Ovary (tissue), 9 donors: ENCODE data around the gene SOX30. TPM values are rescaled to one million over a fixed set of nuclear protein-coding genes. Genes with fewer than 3 reads are reported as not detected.

Experiments used
- DNase-seq, 5 donors: peaks; one replicate each; pipeline ENCODE4 v3.0.0-alpha.2; 2019 to 2020
- H3K27ac ChIP-seq, 2 donors: fragments of 200-600 bp; one replicate each; pipeline versions ENCODE4 v1.5.1 to v1.8.0; 2019 to 2022
- H3K27me3 ChIP-seq: fragments of 200-600 bp; one replicate; pipeline ENCODE4 v1.8.0; 2022
- H3K36me3 ChIP-seq: fragments of 200-600 bp; sonication (generic); one replicate; pipeline ENCODE4 v1.5.1; 2019
- H3K4me1 ChIP-seq: one replicate; pipeline ENCODE4 v1.8.1; 2013; ENCODE audit warnings: mild to moderate bottlenecking, moderate library complexity; ENCODE audit not compliant: insufficient read depth
- H3K4me3 ChIP-seq: fragments of 200-600 bp; sonication (generic); one replicate; pipeline ENCODE4 v1.5.1; 2017
- H3K9me3 ChIP-seq, 2 donors: fragments of 200-600 bp in 1 of 2; sonication (generic) in 1 of 2; one replicate each; pipeline versions ENCODE4 v1.5.1 to v1.8.1; 2013 to 2019; ENCODE audit warnings: mild to moderate bottlenecking in 1 of 2, moderate library complexity in 1 of 2
- CTCF ChIP-seq, 3 donors: fragments of 450-650 bp in 2 of 3; fragments of 200-600 bp in 1 of 3; IDR thresholded peaks; one replicate each; pipeline versions ENCODE4 v1.5.1 to v1.8.0; 2016 to 2022; ENCODE audit warnings: antibody characterized with exemption in 3 of 3, mild to moderate bottlenecking in 1 of 3
- EP300 ChIP-seq: sonication (generic); formaldehyde crosslinking; IDR thresholded peaks from one replicate; pipeline ENCODE4 v1.6.1; 2017; ENCODE audit warnings: antibody characterized with exemption
- POLR2A ChIP-seq: fragments of 450-650 bp; IDR thresholded peaks from one replicate; pipeline ENCODE4 v1.6.1; 2017; ENCODE audit warnings: antibody characterized with exemption, mild to moderate bottlenecking, moderate library complexity
- WGBS, 3 donors: extraction: QIAGEN DNeasy Blood & Tissue Kit in 1 of 3; methylation state at CpG; one replicate each; pipeline versions ENCODE4 v1.1.5 to v1.1.7; 2013 to 2017; 5-methylcytosine and 5-hydroxymethylcytosine counted together
- intact Hi-C, 4 donors: fragments of 100-400 bp; cut with DNase I; formaldehyde crosslinking; loops; one replicate each; pipeline versions ENCODE4 v1.11.0 to v1.15.1; 2022 to 2023
- polyA plus RNA-seq, 2 donors: library from polyadenylated mRNA; stranded (reverse); fragments of 200-250 nt in 1 of 2; fragments of 350-450 nt in 1 of 2; fragmentation: Illumina TruSeq in 1 of 2; extraction: RNeasy Lipid Tissue Mini Kit (QIAGEN cat#74804) in 1 of 2; gene quantifications; one replicate each; pipeline ENCODE4 v1.2.3, GENCODE V29; 2013 to 2014
- total RNA-seq, 7 donors: library from RNA; depleted of rRNA in 2 of 7; stranded (reverse); fragments of >200 nt in 2 of 7; fragmentation: NEBNext Ultra II Directional in 3 of 7; extraction: Animal tissue kit (Norgen Biotek cat#: 25700) in 3 of 7; gene quantifications; one replicate each; pipeline versions ENCODE4 v1.1.0 to v1.2.4, GENCODE V29; 2016 to 2023
- donor health status: DM: no; HTN: no; CAD: no; lungs with moderate emphysema.
- donor health status: DM: no; HTN: no; CAD: no.
- donor health status: Bipolar disorder and iron deficiency.
- donor health status: DM: yes; HTN: yes; CAD: no.
- donor health status: DM: no; HTN: no; CAD: no.
- donor health status: DM: yes; HTN: yes; CAD: no.

Gene SOX30
- total and polyA plus RNA-seq, 9 donors = 0.11 to 0.15 (median 0.12) TPM; not detected in 4

GRCh38 chr5:157594675-157595459 is 57.4 kb downstream of the SOX30 start:
- Histone ChIP-seq H3K27me3 (no peaks in the 10 kb centered on the region), H3K9me3 (no peaks in the 10 kb centered on the region)

GRCh38 chr5:157594257-157594656 is 58.0 kb downstream of the SOX30 start:
- TF ChIP-seq CTCF (IDR thresholded peaks at IDR 0.05) = no peak
- TF ChIP-seq POLR2A = no peak
- TF ChIP-seq EP300 = no peak
- no peaks in the 10 kb centered on the region for H3K9me3 ChIP-seq
- H3K36me3 ChIP-seq = no peaks in the 10 kb centered on the region
- no peak for DNase-seq
- intact Hi-C loops = no loop called here
- no peak overlapping the region for H3K4me3 ChIP-seq
- no peak overlapping the region for H3K27ac ChIP-seq
- no peaks in the 10 kb centered on the region for H3K27me3 ChIP-seq
- H3K4me1 ChIP-seq = no peaks in the 10 kb centered on the region

More at GRCh38 chr5:157594675-157595459, 57.4 kb downstream of the SOX30 start:
- TF ChIP-seq EP300 (no peak), POLR2A (no peak), CTCF (IDR thresholded peaks at IDR 0.05) (no peak)
- no peak overlapping the region for H3K4me3 ChIP-seq
- WGBS, 3 donors = 64 to 70% (median 67%) methylated on average over 2 of the region's 2 CpGs
- H3K4me1 ChIP-seq = no peaks in the 10 kb centered on the region
- H3K27ac ChIP-seq = no peak overlapping the region
- no peaks in the 10 kb centered on the region for H3K36me3 ChIP-seq
- intact Hi-C loops = no loop called here
- DNase-seq = no peak

- no peaks in the 10 kb centered on the region for H3K36me3 ChIP-seq
- intact Hi-C loops = no loop called here
- H3K9me3 ChIP-seq = no peaks in the 10 kb centered on the region
- H3K27ac ChIP-seq = no peak overlapping the region
- 31 to 56% (median 46%) methylated on average over 6 of the region's 6 CpGs for WGBS, 3 donors
- H3K27me3 ChIP-seq = no peaks in the 10 kb centered on the region
- TF ChIP-seq POLR2A (no peak), CTCF (IDR thresholded peaks at IDR 0.05) (no peak), EP300 (no peak)
- DNase-seq = no peak
- H3K4me3 ChIP-seq = no peak overlapping the region
- H3K4me1 ChIP-seq = no peaks in the 10 kb centered on the region
Observed at GRCh38 chr5:157593052-157593757, 59.0 kb downstream of the SOX30 start.

- no peak overlapping the region for H3K27ac ChIP-seq
- DNase-seq = no peak
- no peaks in the 10 kb centered on the region for H3K36me3 ChIP-seq
- no peaks in the 10 kb centered on the region for H3K9me3 ChIP-seq
- no peak overlapping the region for H3K4me3 ChIP-seq
- H3K4me1 ChIP-seq = no peaks in the 10 kb centered on the region
- WGBS, 3 donors = 9 to 26% (median 21%) methylated on average over 3 of the region's 3 CpGs
- no peaks in the 10 kb centered on the region for H3K27me3 ChIP-seq
- TF ChIP-seq EP300 (no peak), POLR2A (no peak), CTCF (IDR thresholded peaks at IDR 0.05) (no peak)
- intact Hi-C loops = no loop called here
Observed at GRCh38 chr5:157592594-157592993, 59.6 kb downstream of the SOX30 start.
